GM12892 (cell line): ENCODE results near the gene PSMD11.

Source experiments
- POLR2A ChIP-seq: IDR thresholded peaks from 2 replicates; pipeline ENCODE4 v1.6.1; 2011; ENCODE audit warnings: low read depth, low read length, control low read depth
- POLR2AphosphoS5 ChIP-seq: IDR thresholded peaks from 2 replicates; pipeline ENCODE4 v1.6.1; 2011; ENCODE audit warnings: low read depth, low read length, control low read depth
- TAF1 ChIP-seq: IDR thresholded peaks from 2 replicates; pipeline ENCODE4 v1.6.1; 2011; ENCODE audit warnings: low read depth, mild to moderate bottlenecking, control low read depth, low read length, borderline replicate concordance

DNA sequence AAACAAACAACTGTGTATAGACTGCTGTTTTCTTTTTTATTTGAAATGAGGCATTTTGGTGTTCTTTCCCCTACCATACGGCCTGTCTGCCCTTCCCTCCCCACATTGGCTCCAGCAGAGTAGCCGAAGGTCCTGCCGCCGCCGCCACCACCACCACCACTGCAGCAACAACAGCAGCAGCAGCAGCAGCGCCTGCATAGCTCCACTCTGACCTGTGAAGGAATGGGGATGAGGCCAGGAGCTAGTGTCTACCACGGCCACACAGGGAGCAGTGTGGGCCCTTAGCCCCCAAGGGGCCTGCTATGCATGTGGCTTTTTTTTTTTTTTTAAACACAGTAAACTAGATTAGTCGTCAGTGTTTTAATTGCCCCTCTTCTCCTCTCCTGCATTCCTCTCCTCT lies 36.9 kb downstream of the PSMD11 start:
- TF ChIP-seq POLR2A (no peak), POLR2AphosphoS5 (no peak), TAF1 (no peak)
